SJSA1 (cell line): ENCODE results near the gene DBN1. TPM values are rescaled to one million over a fixed set of nuclear protein-coding genes. Genes with fewer than 3 reads are reported as not detected.
A peak's percentile ranks its signal among the peaks of the same experiment; 100 is the strongest.

ENCODE experiments used
- DNase-seq, 2 experiments: peaks; one replicate each; pipeline ENCODE4 v3.0.0-alpha.2; 2015 to 2020; ENCODE audit warnings: low spot score in 2 of 2, low read depth in 1 of 2
- H3K27ac ChIP-seq: fragments of 250-450 bp; sonication (Bioruptor Pico); 2 replicates; pipeline ENCODE4 v1.5.1; 2020; ENCODE audit warnings: mild to moderate bottlenecking, moderate library complexity
- H3K27me3 ChIP-seq: fragments of 250-450 bp; sonication (Bioruptor Pico); replicated peaks from 2 replicates; pipeline ENCODE4 v1.5.1; 2020; ENCODE audit warnings: mild to moderate bottlenecking, moderate library complexity
- H3K36me3 ChIP-seq: fragments of 250-450 bp; sonication (Bioruptor Pico); 2 replicates; pipeline ENCODE4 v1.5.1; 2020; ENCODE audit warnings: mild to moderate bottlenecking
- H3K4me1 ChIP-seq: fragments of 250-450 bp; sonication (Bioruptor Pico); replicated peaks from 2 replicates; pipeline ENCODE4 v1.6.1; 2021; ENCODE audit warnings: mild to moderate bottlenecking
- H3K4me3 ChIP-seq: fragments of 250-450 bp; sonication (Bioruptor Pico); 2 replicates; pipeline ENCODE4 v1.5.1; 2020; ENCODE audit warnings: mild to moderate bottlenecking
- H3K9me3 ChIP-seq: fragments of 250-450 bp; sonication (Bioruptor Pico); replicated peaks from 2 replicates; pipeline ENCODE4 v1.5.1; 2020; ENCODE audit warnings: mild to moderate bottlenecking
- total RNA-seq: library from RNA; depleted of rRNA; stranded (reverse); fragments of >200 nt; shearing (Covaris generic); gene quantifications from 2 replicates; pipeline ENCODE4 v1.2.3, GENCODE V29; 2014

The DBN1 gene
- total RNA-seq, 1 experiment from 2014 or later: 147 TPM

DNA sequence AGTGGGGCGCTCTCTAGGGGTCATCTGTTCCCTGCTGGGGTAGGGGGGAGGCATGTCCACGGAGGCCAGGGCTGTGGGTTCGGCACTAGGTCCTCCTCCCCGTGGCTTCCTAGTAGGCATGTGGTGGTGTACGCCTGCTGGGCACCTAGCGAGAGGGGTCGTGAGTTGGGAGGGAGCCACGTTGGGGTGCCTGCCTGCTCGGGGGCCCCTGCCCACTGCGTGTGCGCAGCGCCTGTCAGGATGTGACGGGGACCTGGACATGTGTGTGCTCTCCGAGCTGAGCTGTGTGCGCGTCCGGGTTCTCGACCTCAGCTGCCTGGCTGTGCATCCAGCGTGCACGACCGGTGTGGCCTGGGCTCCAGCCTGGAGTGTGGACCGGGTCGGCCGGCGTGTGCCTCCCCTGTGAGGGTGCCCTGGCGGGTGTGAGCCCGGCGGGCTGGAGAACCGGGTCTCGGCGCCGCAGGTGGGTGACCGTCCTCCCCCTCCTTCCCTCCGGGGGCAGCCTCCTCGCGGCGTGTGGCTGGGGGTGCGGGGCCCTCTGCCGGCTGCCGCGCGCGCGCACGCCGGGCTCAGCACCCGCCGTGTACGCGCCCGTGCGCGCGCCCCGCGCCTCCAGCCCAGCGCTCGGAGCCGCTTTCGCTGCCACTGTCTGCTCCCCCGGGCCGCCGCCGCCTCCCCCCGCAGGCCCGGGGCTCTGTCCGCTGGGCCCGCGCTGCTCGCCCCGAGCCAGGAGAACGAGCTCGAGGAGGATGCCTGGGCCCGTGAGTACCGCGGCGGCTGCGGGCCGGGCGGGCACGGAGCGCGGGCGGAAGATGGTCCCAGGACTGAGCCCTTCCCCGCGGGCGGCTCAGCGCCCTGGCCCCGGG, 27.0 kb downstream of the DBN1 start, which contains the start of gene PRR7:
Gene PRR7, plus strand, starts transcription at position 615 of the 866 bp plus-strand sequence. CDS start 8,254 bp downstream, outside the sequence.
- peaks cover 23% of the 10 kb centered on the region for H3K36me3 ChIP-seq
- H3K27me3 ChIP-seq: 0 out of 2 replicates have a peak, but pooled peaks cover 9% of the 10 kb centered on the region
- peak within 1 kb of the TSS; percentile 27; the same call in 1 of the 2 replicates for H3K27ac ChIP-seq
- peak in 1 of 2 experiments; percentile 84 for DNase-seq
- H3K4me3 ChIP-seq: peak within 1 kb of the TSS; percentile 85
- H3K4me1 ChIP-seq: peaks cover 26% of the 10 kb centered on the region
- peaks cover 6% of the 10 kb centered on the region; the same call in 1 of the 2 replicates for H3K9me3 ChIP-seq

DNA sequence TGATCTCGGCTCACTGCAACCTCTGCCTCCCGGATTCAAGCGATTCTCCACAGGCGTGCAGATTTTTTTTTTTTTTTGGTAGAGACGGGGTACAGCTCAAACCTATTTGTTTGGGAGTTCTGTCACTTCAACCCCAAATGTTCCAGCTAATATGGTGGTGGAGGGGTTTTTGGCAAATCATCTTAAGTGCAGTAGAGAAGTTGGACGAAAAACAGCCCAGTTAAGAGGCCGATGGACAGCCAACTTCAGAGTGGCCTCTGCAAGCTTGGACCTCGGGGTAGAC, 27.6 kb downstream of the DBN1 start:
- H3K9me3 ChIP-seq: peaks cover 6% of the 10 kb centered on the region; the same call in 1 of the 2 replicates
- no peak overlapping the region for H3K27ac ChIP-seq
- no peak for DNase-seq
- peaks cover 28% of the 10 kb centered on the region for H3K36me3 ChIP-seq
- H3K27me3 ChIP-seq: 0 out of 2 replicates have a peak, but pooled peaks cover 9% of the 10 kb centered on the region
- peaks cover 26% of the 10 kb centered on the region for H3K4me1 ChIP-seq
- H3K4me3 ChIP-seq: no peak overlapping the region

DNA sequence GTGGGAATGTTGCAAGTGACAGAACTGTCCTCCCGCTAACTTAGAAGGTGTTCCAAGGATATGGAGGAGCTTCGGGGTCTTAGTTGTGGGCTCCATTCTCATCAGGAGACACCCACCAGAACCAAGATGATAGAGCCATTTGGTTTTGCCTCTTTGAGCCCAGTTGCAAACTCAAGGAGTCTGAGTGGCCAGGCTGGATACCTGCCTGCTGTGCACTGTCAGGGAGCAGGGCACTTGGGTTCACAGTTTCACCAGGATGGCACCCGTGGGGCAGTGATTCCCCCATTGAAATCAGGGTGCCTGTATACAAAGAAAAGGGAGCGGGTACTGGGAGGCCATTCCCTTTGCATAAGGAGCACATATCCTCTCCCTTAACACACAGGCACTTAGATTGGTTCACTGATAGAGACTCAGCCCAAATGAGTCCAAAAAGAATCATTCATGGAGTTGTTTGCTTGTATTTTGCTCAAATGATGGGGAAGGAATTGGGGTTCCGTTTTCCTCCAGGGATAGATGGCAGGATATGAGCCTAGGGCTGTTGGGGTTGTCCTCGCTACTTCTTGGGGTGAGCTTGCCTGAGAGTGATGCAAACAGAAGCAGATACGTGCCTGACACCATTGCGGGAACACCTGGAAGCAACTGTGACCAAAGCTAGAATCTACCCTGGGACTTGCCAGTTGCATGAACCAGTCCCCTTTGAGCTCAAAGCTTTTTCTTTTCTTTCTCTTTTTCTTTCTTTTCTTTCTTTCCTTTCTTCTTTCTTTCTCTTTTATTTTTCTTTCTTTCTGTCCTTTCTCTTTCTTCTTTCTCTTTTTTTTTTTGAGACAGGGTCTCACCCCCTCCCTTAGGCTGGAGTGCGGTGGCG, 28.1 kb downstream of the DBN1 start:
- peaks cover 34% of the 10 kb centered on the region for H3K36me3 ChIP-seq
- 0 out of 2 replicates have a peak, but pooled peaks cover 9% of the 10 kb centered on the region for H3K27me3 ChIP-seq
- no peak overlapping the region for H3K27ac ChIP-seq
- H3K4me3 ChIP-seq: no peak overlapping the region
- peaks cover 6% of the 10 kb centered on the region; the same call in 1 of the 2 replicates for H3K9me3 ChIP-seq
- no peak for DNase-seq
- H3K4me1 ChIP-seq: peaks cover 26% of the 10 kb centered on the region

DNA sequence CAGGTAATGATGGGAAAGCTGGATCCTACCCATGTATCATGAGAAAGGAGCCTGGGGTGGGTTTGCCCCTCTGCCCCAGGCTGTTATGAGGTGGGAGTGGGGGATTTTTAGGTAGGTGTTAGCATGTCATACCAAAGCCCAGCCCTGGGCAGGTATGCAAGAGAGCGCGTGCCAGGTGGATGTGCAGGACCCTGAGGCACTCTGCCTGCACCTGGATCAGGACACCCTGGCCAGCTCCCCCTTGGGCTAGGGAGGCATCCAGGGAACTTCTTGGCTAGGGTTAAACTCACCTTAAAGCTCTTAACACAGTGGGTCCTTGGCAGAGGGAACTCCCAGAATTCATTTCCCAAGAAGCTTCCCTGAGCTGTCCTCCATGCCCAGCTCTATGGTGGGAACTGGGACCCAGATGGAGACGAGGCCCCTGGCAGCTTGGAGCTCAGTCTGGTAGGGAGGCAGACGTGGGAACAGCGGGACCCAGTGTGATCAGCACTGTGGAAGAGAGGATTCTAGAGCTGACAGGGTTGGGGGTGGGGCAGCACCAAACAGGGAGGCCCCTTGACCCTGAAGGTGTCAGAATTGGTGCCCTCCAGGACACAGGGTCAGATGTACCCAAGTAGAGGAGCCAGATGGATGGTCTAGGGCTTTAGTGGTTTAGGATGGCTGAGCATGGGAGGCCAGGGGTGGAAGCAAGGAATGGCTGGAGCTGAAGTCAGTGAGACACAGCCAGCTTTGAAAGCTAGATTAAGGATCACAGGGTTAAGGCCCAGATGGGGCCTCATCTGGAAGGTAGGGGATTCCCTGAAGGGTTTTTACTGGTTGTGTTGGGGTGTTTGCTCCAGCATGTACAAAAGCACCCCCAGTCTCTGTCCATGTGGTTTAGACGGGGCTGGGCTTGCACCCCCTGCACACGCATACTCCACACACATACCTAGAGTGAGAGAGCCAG, 29.1 kb downstream of the DBN1 start:
- peaks cover 6% of the 10 kb centered on the region; the same call in 1 of the 2 replicates for H3K9me3 ChIP-seq
- H3K36me3 ChIP-seq: peaks cover 42% of the 10 kb centered on the region
- no peak for DNase-seq
- H3K4me1 ChIP-seq: peaks cover 26% of the 10 kb centered on the region
- H3K27ac ChIP-seq: no peak overlapping the region
- H3K27me3 ChIP-seq: 0 out of 2 replicates have a peak, but pooled peaks cover 9% of the 10 kb centered on the region
- H3K4me3 ChIP-seq: no peak overlapping the region

DNA sequence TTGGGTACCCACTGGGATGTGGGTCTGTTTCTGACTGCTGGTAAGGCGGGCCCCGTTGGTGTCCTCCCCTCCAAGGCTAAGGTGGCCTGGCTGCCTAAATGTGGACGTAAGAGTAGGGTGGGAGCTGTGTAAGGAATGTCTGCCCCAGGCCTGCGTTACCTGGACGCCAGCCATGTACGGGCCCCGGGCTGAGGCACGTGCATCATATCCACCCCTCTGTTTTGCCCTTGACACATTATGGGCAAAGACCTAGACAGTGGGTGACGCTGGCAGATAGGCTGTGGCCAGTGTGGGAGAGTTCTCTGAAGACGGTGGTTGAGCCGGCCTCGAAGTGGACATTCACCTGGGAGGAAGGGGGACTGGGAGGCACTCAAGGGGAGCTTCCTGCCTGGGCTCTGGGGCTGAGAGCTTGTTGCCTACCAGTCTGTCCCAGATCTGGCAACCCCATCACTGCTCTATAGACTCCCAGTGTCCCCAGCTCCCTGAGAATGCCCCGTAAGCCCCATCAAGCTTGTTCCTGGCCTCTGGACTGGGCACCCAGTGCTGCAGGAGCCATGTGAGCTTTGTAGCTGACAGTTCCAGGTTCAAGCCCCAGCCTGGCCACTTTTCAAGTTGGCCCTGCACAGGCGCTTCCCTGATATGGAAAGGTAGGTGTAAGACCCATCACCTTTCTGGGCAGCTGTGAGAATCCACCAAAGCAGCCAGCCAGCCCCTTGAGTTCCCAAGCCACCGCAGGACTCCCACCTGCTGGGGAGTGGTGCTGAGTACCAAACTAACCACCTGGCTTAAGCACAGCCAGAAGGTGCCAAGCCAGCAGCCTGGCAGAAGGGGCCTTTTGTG, 30.1 kb downstream of the DBN1 start:
- Histone ChIP-seq H3K27ac (no peak overlapping the region), H3K4me3 (no peak overlapping the region), H3K36me3 (peaks cover 50% of the 10 kb centered on the region), H3K27me3 (0 out of 2 replicates have a peak, but pooled peaks cover 9% of the 10 kb centered on the region), H3K4me1 (peaks cover 25% of the 10 kb centered on the region), H3K9me3 (peaks cover 6% of the 10 kb centered on the region; the same call in 1 of the 2 replicates)
- no peak for DNase-seq

DNA sequence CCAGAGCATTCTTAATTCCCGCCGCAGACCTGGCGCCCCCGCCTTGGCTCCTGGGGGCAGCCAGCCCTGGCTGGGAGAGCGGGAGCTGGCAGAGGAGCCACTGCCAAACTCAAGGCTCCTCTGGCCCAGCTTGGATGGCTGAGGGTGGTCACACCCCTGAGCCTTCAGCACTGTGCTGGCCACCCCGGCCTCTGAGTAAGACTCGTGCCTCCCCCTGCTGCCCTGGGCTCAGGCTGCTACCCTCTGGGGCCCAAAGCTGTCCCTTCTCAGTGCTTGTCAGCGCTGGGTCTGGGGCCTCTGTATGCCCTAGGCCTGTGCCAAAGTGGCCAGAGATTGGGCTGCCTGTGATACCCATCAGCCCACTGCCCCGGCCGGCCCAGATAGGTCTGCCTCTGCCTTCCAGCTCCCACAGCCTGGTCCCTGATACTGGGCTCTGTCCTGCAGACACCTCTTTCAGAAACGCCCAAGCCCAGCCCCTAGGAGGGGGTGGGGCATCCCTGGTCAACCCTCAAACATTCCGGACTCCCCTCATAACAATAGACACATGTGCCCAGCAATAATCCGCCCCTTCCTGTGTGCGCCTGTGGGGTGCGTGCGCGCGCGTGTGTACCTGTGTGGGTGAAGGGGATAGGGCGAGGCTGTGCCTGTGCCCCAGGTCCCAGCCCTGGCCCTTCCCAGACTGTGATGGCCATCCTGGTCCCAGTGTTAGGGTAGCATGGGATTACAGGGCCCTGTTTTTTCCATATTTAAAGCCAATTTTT, 31.2 kb downstream of the DBN1 start:
- DNase-seq: no peak
- 0 out of 2 replicates have a peak, but pooled peaks cover 9% of the 10 kb centered on the region for H3K27me3 ChIP-seq

DNA sequence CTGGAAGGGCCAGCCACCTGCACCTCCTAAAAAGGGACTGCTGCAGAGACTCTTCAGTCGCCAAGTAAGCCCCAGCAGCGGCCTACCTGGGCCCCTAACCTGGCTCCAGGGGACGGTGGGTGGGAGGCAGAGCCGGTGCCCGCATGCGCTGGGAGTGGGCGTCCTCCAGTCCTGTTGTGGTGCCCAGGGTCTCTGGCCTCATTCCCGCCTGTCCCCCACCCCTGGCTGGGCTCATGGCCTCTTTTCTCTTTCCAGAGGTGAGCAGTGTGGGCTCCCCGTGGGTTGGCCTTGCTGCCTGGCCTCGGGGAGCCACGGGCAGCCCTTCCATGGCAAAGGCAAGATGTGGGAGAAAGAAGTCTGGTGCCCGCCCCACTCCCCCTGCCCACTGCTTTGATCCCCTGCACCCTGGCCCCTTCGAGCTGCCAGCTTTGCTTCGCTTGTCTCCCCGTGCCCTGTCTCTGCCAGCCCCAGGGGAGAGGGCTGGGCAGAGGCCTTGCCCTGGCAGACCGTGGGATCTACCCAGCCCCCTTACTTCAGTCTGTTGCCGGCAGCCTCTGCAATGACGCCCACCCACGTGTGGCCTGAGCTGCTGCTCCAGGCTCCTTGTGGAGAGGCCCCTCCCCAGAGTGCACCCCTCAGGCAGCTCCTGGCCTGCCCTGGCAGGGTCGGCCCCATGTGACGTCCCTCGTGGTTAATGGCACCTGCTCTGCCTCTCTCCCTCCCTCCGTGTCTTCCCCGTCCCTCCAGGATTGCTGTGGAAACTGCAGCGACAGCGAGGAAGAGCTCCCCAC, 32.2 kb downstream of the DBN1 start:
- no peak overlapping the region for H3K4me3 ChIP-seq
- no peaks in the 10 kb centered on the region for H3K9me3 ChIP-seq
- peaks cover 66% of the 10 kb centered on the region for H3K36me3 ChIP-seq
- no peak overlapping the region for H3K27ac ChIP-seq
- peaks cover 3% of the 10 kb centered on the region for H3K4me1 ChIP-seq
- no peak for DNase-seq
- H3K27me3 ChIP-seq: 0 out of 2 replicates have a peak, but pooled peaks cover 4% of the 10 kb centered on the region

More for the DNA sequence above, 31.2 kb downstream of the DBN1 start:
- H3K9me3 ChIP-seq: peaks cover 6% of the 10 kb centered on the region; the same call in 1 of the 2 replicates
- no peak overlapping the region for H3K4me3 ChIP-seq
- H3K4me1 ChIP-seq: peaks cover 14% of the 10 kb centered on the region
- H3K27ac ChIP-seq: no peak overlapping the region
- peaks cover 61% of the 10 kb centered on the region for H3K36me3 ChIP-seq

DNA sequence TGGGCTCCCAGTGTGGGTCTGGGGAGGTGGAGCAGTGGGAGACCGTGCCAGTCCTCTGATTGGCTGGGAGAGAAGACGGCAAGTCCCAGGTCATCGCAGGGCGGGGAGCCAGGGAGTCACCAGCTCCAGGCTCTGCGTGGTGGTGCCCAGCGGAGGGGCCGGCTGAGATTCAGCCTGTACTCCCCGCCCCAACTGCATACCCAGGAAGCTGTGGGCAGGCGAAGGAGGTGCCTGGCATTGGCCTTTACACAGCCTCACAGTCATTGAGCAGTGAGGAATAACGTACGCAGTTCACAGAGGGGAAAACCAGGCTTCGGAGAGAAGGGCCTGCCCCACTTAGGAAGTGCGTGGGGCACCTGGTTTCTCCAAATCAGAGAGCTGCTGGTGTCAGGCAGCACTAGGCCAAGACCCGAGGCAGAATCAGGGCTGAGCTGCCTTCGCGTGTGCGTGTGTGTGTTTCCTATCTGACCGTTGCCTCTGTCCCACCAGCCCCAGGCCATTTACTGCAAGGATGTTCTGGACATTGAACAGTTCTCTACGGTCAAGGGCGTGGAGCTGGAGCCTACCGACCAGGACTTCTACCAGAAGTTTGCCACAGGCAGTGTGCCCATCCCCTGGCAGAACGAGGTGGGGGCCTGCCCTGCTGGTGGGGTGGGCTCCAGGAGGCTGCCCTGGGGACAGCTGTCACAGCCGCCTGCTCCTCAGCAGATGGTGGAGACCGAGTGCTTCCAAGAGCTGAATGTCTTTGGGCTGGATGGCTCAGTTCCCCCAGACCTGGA, 33.0 kb downstream of the DBN1 start:
- no peaks in the 10 kb centered on the region for H3K4me1 ChIP-seq
- H3K27ac ChIP-seq: no peak overlapping the region
- DNase-seq: no peak
- H3K36me3 ChIP-seq: peaks cover 73% of the 10 kb centered on the region
- no peaks in the 10 kb centered on the region for H3K9me3 ChIP-seq
- H3K27me3 ChIP-seq: 0 out of 2 replicates have a peak, but pooled peaks cover 3% of the 10 kb centered on the region
- no peak overlapping the region for H3K4me3 ChIP-seq

DNA sequence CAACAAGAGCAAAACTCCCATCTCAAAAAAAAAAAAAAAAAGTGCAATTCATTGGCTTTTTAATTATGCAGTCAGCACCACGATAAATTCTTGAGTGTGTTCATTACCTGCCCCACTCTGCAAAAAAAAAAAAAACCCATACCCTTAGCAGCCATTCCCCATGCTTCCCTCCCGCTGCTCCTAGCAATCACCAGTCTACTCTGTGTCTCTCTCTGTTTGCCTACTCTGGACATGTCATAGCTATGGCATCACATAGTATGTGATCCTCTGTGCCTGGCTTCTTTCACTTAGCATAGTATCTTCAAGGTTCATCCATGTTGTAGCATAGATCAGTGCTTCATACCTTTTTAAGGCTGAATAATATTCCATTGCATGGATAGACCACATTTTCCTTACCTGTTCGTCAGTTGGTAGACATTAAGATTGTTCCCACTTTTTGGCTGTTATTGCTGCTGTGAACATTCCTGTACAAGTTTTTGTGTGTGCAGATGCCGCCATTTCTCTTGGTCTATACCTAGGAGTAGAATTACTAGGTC, 33.8 kb downstream of the DBN1 start:
- no peak overlapping the region for H3K27ac ChIP-seq
- no peaks in the 10 kb centered on the region for H3K4me1 ChIP-seq
- DNase-seq: no peak
- H3K9me3 ChIP-seq: no peaks in the 10 kb centered on the region
- H3K36me3 ChIP-seq: peaks cover 81% of the 10 kb centered on the region
- no peaks in the 10 kb centered on the region for H3K27me3 ChIP-seq
- no peak overlapping the region for H3K4me3 ChIP-seq

DNA sequence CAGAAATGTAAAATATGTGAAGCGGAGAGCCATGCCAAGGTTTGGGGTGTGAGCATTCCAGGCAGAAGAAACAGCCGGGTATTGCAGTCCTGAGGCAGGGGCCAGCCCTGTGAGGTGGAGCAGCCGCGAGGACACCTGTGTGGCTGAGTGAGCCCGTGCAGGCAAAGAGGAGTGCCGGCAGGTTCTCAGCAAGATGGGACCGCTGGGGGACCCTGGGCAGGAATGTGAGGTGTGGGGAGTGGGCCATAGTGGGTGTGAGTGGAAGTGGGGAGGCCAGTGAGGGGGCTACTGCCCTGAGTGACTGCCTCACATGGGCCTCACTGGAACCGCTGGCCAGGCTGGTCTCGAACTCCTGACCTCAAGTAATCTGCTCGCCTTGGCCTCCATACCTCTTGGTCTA, 35.0 kb downstream of the DBN1 start:
- H3K36me3 ChIP-seq: peaks cover 89% of the 10 kb centered on the region
- no peaks in the 10 kb centered on the region for H3K9me3 ChIP-seq
- H3K4me1 ChIP-seq: no peaks in the 10 kb centered on the region
- no peak overlapping the region for H3K27ac ChIP-seq
- no peaks in the 10 kb centered on the region for H3K27me3 ChIP-seq
- DNase-seq: no peak
- no peak overlapping the region for H3K4me3 ChIP-seq
